Measurements from ENCODE around the gene NTSR2. TPM values are rescaled to one million over a fixed set of nuclear protein-coding genes. Genes with fewer than 3 reads are reported as not detected.
A peak's percentile ranks its signal among the peaks of the same experiment; 100 is the strongest.

Gene NTSR2
- total RNA-seq, 6 donors from 2014 or later = not detected

GRCh38 chr2:11616097-11616687 is 53.8 kb downstream of the NTSR2 start:
- DNase-seq (no peak), ATAC-seq (ENCODE audit: low FRiP score in 2 of 2) (peak in 1 of 2 donors; percentile 35)
- Histone ChIP-seq H3K27me3 (no peaks in the 10 kb centered on the region), H3K36me3 (no peaks in the 10 kb centered on the region), H3K4me1 (no peaks in the 10 kb centered on the region), H3K9me3 (no peaks in the 10 kb centered on the region), H3K27ac (no peak overlapping the region), H3K4me3 (no peak overlapping the region)
- WGBS, 2 donors = 82 to 89% methylated on average over 14 of the region's 14 CpGs
- TF ChIP-seq POLR2A (IDR thresholded peaks at IDR 0.05) (no peak), POLR2AphosphoS5 (IDR thresholded peaks at IDR 0.05) (no peak), EP300 (IDR thresholded peaks at IDR 0.05) (no peak)
- TF ChIP-seq, protein P1, sequence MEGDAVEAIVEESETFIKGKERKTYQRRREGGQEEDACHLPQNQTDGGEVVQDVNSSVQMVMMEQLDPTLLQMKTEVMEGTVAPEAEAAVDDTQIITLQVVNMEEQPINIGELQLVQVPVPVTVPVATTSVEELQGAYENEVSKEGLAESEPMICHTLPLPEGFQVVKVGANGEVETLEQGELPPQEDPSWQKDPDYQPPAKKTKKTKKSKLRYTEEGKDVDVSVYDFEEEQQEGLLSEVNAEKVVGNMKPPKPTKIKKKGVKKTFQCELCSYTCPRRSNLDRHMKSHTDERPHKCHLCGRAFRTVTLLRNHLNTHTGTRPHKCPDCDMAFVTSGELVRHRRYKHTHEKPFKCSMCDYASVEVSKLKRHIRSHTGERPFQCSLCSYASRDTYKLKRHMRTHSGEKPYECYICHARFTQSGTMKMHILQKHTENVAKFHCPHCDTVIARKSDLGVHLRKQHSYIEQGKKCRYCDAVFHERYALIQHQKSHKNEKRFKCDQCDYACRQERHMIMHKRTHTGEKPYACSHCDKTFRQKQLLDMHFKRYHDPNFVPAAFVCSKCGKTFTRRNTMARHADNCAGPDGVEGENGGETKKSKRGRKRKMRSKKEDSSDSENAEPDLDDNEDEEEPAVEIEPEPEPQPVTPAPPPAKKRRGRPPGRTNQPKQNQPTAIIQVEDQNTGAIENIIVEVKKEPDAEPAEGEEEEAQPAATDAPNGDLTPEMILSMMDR (IDR thresholded peaks at IDR 0.05) = no peak

- ATAC-seq (ENCODE audit: low FRiP score in 2 of 2) = no peak
- no peaks in the 10 kb centered on the region for H3K9me3 ChIP-seq
- no peak overlapping the region for H3K4me3 ChIP-seq
- no peak for DNase-seq
- TF ChIP-seq, protein P1 (IDR thresholded peaks at IDR 0.05) = no peak
- TF ChIP-seq POLR2AphosphoS5 (IDR thresholded peaks at IDR 0.05) = no peak
- no peak for TF ChIP-seq POLR2A (IDR thresholded peaks at IDR 0.05)
- no peak for TF ChIP-seq EP300 (IDR thresholded peaks at IDR 0.05)
- WGBS, 2 donors = 79 to 85% methylated on average over 3 of the region's 3 CpGs
- no peaks in the 10 kb centered on the region for H3K36me3 ChIP-seq
- no peaks in the 10 kb centered on the region for H3K4me1 ChIP-seq
- H3K27ac ChIP-seq = no peak overlapping the region
- H3K27me3 ChIP-seq = no peaks in the 10 kb centered on the region
Measured at GRCh38 chr2:11615209-11615608, 54.8 kb downstream of the NTSR2 start.

DNA sequence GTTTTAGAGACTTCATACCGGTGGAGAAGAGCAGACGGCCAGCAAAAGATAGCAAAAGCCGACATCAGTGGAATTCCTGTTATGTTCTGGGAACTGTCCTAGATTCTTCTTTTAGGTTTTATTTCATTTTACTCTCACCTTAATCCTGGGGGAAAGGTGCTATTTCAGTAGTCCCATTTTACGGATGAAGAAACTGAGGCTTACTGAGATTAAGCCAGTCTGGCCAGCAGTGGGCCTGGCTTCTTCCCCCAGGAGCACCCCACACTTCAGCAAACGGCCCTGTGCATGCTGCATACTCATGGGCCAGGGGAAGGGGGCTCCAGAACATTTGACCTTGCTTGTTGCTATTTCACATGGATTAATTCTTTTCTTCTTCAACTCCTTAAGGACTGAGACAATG is 56.7 kb downstream of the NTSR2 start:
- no peaks in the 10 kb centered on the region for H3K27me3 ChIP-seq
- no peak overlapping the region for H3K27ac ChIP-seq
- H3K4me3 ChIP-seq = no peak overlapping the region
- TF ChIP-seq POLR2A (IDR thresholded peaks at IDR 0.05) = no peak
- TF ChIP-seq POLR2AphosphoS5 (IDR thresholded peaks at IDR 0.05) = no peak
- TF ChIP-seq, protein P1 (IDR thresholded peaks at IDR 0.05) = no peak
- TF ChIP-seq EP300 (IDR thresholded peaks at IDR 0.05) = no peak
- no peak for ATAC-seq (ENCODE audit: low FRiP score in 2 of 2)
- no peaks in the 10 kb centered on the region for H3K36me3 ChIP-seq
- DNase-seq = no peak
- 92 to 95% methylated on average over 5 of the region's 5 CpGs for WGBS, 2 donors
- no peaks in the 10 kb centered on the region for H3K9me3 ChIP-seq
- H3K4me1 ChIP-seq = no peaks in the 10 kb centered on the region

GRCh38 chr2:11612553-11613215 is 57.3 kb downstream of the NTSR2 start:
- H3K27ac ChIP-seq = no peak overlapping the region

More at GRCh38 chr2:11612553-11613215, 57.3 kb downstream of the NTSR2 start:
- Histone ChIP-seq H3K4me3 (no peak overlapping the region), H3K36me3 (no peaks in the 10 kb centered on the region), H3K4me1 (no peaks in the 10 kb centered on the region), H3K9me3 (no peaks in the 10 kb centered on the region), H3K27me3 (no peaks in the 10 kb centered on the region)
- ATAC-seq (ENCODE audit: low FRiP score in 2 of 2) (no peak), DNase-seq (no peak)
- WGBS, 2 donors = 87 to 92% methylated on average over 9 to 20 of the region's 20 CpGs
- TF ChIP-seq, protein P1 (IDR thresholded peaks at IDR 0.05) = no peak
- TF ChIP-seq POLR2A (IDR thresholded peaks at IDR 0.05) (no peak), POLR2AphosphoS5 (IDR thresholded peaks at IDR 0.05) (no peak), EP300 (IDR thresholded peaks at IDR 0.05) (no peak)
